Thyroid gland (tissue), 4 donors: Measurements from ENCODE around the gene ERAL1. TPM values are rescaled to one million over a fixed set of nuclear protein-coding genes. Genes with fewer than 3 reads are reported as not detected.
"Not testable (repeated sequence)": the region's sequence is repeated elsewhere in the genome, so short reads cannot be mapped to it uniquely, and the experiment has no call there.

Experiments used
- DNase-seq, 2 donors: peaks; one replicate each; pipeline ENCODE4 v3.0.0-alpha.2; 2019
- H3K27ac ChIP-seq, 3 donors: fragments of 200-600 bp; sonication (generic); 1 replicate in 2 of 3; 2 replicates in 1 of 3; pipeline ENCODE4 v1.5.1; 2016 to 2019; ENCODE audit warnings: mild to moderate bottlenecking in 1 of 3, moderate library complexity in 1 of 3
- H3K27me3 ChIP-seq: fragments of 200-600 bp; sonication (generic); one replicate; pipeline ENCODE4 v1.5.1; 2019
- H3K36me3 ChIP-seq, 2 donors: fragments of 200-600 bp; sonication (generic); one replicate each; pipeline ENCODE4 v1.5.1; 2016 to 2019
- H3K4me1 ChIP-seq, 2 donors: fragments of 200-600 bp; sonication (generic); one replicate each; pipeline ENCODE4 v1.5.1; 2017 to 2019
- H3K4me3 ChIP-seq, 3 donors: fragments of 200-600 bp; sonication (generic); replicated peaks in 1 of 3; 1 replicate in 2 of 3; 2 replicates in 1 of 3; pipeline ENCODE4 v1.5.1; 2016; ENCODE audit warnings: mild to moderate bottlenecking in 1 of 3
- H3K9me3 ChIP-seq: fragments of 200-600 bp; sonication (generic); one replicate; pipeline ENCODE4 v1.5.1; 2017
- CTCF ChIP-seq, 6 experiments: fragments of 200-600 bp in 3 of 6; fragments of 450-650 bp in 3 of 6; sonication (generic) in 3 of 6; IDR thresholded peaks; one replicate each; pipeline ENCODE4 v1.5.1; 2016 to 2019; ENCODE audit warnings: antibody characterized with exemption in 6 of 6, mild to moderate bottlenecking in 2 of 6, inconsistent platforms in 1 of 6, moderate library complexity in 1 of 6
- POLR2A ChIP-seq, 2 donors: fragments of 450-650 bp; IDR thresholded peaks; one replicate each; pipeline ENCODE4 v1.6.1; 2017; ENCODE audit warnings: antibody characterized with exemption in 2 of 2, mild to moderate bottlenecking in 2 of 2, moderate library complexity in 1 of 2
- WGBS, 2 donors: methylation state at CpG; one replicate each; pipeline ENCODE4 v1.1.5; 2017; 5-methylcytosine and 5-hydroxymethylcytosine counted together
- intact Hi-C: fragments of 100-400 bp; cut with DNase I; formaldehyde crosslinking; loops from one replicate; pipeline ENCODE4 v1.15.1; 2023
- total RNA-seq, 4 donors: library from RNA; depleted of rRNA; stranded (reverse); fragments of >200 nt; gene quantifications; one replicate each; pipeline ENCODE4 v1.2.3, GENCODE V29; 2016

Gene ERAL1
- total RNA-seq, 4 donors from 2014 or later: 23.1 to 59.3 (median 41.2) TPM

- Histone ChIP-seq H3K27me3 (no peaks in the 10 kb centered on the region), H3K9me3 (no peaks in the 10 kb centered on the region), H3K4me3 (no peak overlapping the region), H3K36me3 (no peaks in the 10 kb centered on the region), H3K4me1 (peaks cover 0 to 5% of the 10 kb centered on the region in 2 donors), H3K27ac (no peak overlapping the region)
- WGBS, 2 donors: 94 to 98% methylated on average over 1 of the region's 1 CpG
- intact Hi-C loops: no loop called here
- no peak for DNase-seq
- TF ChIP-seq POLR2A (IDR thresholded peaks at IDR 0.05): no peak
- no peak for TF ChIP-seq CTCF (IDR thresholded peaks at IDR 0.05)
Observed at GRCh38 chr17:28827672-28828071, 27.1 kb upstream of the ERAL1 start.

- TF ChIP-seq POLR2A (IDR thresholded peaks at IDR 0.05) (no peak), CTCF (IDR thresholded peaks at IDR 0.05) (no peak)
- Histone ChIP-seq H3K4me1 (peaks cover 0 to 5% of the 10 kb centered on the region in 2 donors), H3K4me3 (no peak overlapping the region), H3K27me3 (no peaks in the 10 kb centered on the region), H3K9me3 (no peaks in the 10 kb centered on the region), H3K27ac (peak overlapping the region; percentile 29 to 45 (median 33)), H3K36me3 (no peaks in the 10 kb centered on the region)
- WGBS, 2 donors: 62 to 74% methylated on average over 15 of the region's 15 CpGs
- intact Hi-C loops: no loop called here
- DNase-seq: peak; percentile 52 to 62
Observed at GRCh38 chr17:28828294-28829040, 26.3 kb upstream of the ERAL1 start.

- H3K27ac ChIP-seq: no peak overlapping the region
- intact Hi-C loops: no loop called here
- no peak for DNase-seq
- WGBS, 2 donors: 93 to 95% methylated on average over 1 of the region's 1 CpG
- H3K4me1 ChIP-seq: no peaks in the 10 kb centered on the region
- H3K36me3 ChIP-seq: no peaks in the 10 kb centered on the region
- H3K27me3 ChIP-seq: no peaks in the 10 kb centered on the region
- no peak for TF ChIP-seq POLR2A (IDR thresholded peaks at IDR 0.05)
- no peak for TF ChIP-seq CTCF (IDR thresholded peaks at IDR 0.05)
- H3K4me3 ChIP-seq: no peak overlapping the region
- no peaks in the 10 kb centered on the region for H3K9me3 ChIP-seq
Observed at GRCh38 chr17:28834420-28834819, 20.4 kb upstream of the ERAL1 start.

- H3K27me3 ChIP-seq, H3K4me3 ChIP-seq, H3K27ac ChIP-seq, H3K9me3 ChIP-seq, DNase-seq, H3K4me1 ChIP-seq, intact Hi-C loops, H3K36me3 ChIP-seq: not testable (repeated sequence)
- WGBS, 2 donors: 95 to 98% methylated on average over 10 of the region's 10 CpGs
Observed at GRCh38 chr17:28836541-28836940, 18.3 kb upstream of the ERAL1 start.

GRCh38 chr17:28839221-28839620 lies 15.6 kb upstream of the ERAL1 start:
- no peak for DNase-seq

More at GRCh38 chr17:28839221-28839620, 15.6 kb upstream of the ERAL1 start:
- Histone ChIP-seq H3K9me3 (no peaks in the 10 kb centered on the region), H3K27me3 (no peaks in the 10 kb centered on the region), H3K36me3 (no peaks in the 10 kb centered on the region), H3K27ac (no peak overlapping the region), H3K4me3 (no peak overlapping the region), H3K4me1 (peaks cover 12 to 13% of the 10 kb centered on the region in 2 donors)
- WGBS, 2 donors: 83 to 94% methylated on average over 2 of the region's 2 CpGs
- intact Hi-C loops: no loop called here
- TF ChIP-seq CTCF (IDR thresholded peaks at IDR 0.05): no peak
- TF ChIP-seq POLR2A (IDR thresholded peaks at IDR 0.05): no peak
